Metanephros (tissue), 1 donor: ENCODE data around the gene ZNF234. TPM values are rescaled to one million over a fixed set of nuclear protein-coding genes. Genes with fewer than 3 reads are reported as not detected.

ENCODE experiments used
- total RNA-seq: library from RNA; depleted of rRNA; stranded (reverse); fragments of >200 nt; gene quantifications from one replicate; pipeline ENCODE4 v1.2.3, GENCODE V29; 2014

ZNF234 gene
- 13.7 TPM for total RNA-seq

DNA sequence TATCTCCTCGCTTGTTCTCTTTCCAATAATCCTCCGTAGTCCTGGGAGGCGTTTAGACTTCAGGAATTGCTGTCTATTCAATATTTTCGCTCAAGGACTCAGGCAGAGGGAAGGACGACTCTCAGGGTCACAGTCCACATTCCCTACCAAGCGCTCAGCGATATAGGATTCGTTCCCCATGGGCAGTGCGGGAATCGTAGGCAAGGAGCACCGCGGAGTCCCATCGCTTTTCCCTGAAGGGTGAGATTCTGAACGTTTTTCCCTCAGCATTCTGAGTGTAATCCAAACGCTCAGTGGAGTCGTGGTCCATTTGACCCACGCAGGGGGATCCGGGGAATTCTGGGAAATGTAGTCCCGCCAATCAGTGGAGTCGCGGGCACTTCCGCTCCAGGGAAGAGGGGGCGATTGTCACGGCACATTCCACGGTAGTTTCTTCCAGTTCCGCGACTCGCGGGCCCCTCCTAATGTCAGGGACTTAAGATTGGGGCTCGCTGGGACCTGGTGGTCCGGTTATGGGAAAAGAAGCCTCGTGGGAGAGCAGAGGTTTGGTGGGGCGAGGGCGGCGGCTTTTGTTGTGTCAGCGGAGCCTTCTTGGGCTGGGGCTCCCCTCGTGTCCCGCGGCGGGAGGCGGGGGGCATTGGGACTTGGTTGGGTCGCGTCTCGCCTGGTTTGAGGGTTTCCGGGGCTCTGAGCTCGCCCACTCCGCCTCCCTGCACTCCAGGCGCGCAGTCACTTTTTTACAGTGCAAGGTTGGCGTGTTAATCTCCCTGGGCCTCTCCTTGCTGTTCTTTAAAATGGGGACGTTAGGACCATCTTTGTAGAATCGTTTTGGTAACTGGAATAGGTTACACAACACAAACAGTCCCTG is at the start of gene ZNF234:
Gene ZNF234, plus strand, starts transcription at position 364 of the 868 bp plus-strand sequence. CDS start 3,079 bp downstream, outside the sequence.

GRCh38 chr19:44093931-44094765 is 47.2 kb upstream of the ZNF234 start, which contains the start of gene ZNF224:
TSS of gene ZNF224 (plus strand) at chr19:44094361. CDS start at chr19:44097874, 3,513 bp downstream.

GRCh38 chr19:44113138-44113783 is 28.1 kb upstream of the ZNF234 start, which contains the start of gene ZNF225:
TSS of gene ZNF225 (plus strand) at chr19:44113399. CDS start at chr19:44115828, 2,429 bp downstream.

GRCh38 chr19:44164673-44165512 is 23.5 kb downstream of the ZNF234 start, which contains the start of gene ZNF226:
TSS of gene ZNF226 (plus strand) at chr19:44165100. CDS start at chr19:44170081, 4,981 bp downstream.

Other genes starting within 250 kb of the ZNF234 start
- 19.3 TPM for gene ZNF45, start 206.3 kb upstream of the ZNF234 start, total RNA-seq
- gene ZNF221, start 190.3 kb upstream of the ZNF234 start, total RNA-seq = 11.6 TPM
- gene ZNF155, start 157.4 kb upstream of the ZNF234 start, total RNA-seq = 11.1 TPM
- gene ZNF230, start 138.6 kb upstream of the ZNF234 start, total RNA-seq = 6.0 TPM
- gene ZNF222, start 116.2 kb upstream of the ZNF234 start, total RNA-seq = 3.3 TPM
- gene ZNF223, start 89.5 kb upstream of the ZNF234 start, total RNA-seq = 8.3 TPM
- 3.7 TPM for gene ZNF284, start 69.4 kb upstream of the ZNF234 start, total RNA-seq
- gene ZNF224, start 47.2 kb upstream of the ZNF234 start, total RNA-seq = 45.6 TPM
- 8.2 TPM for gene ZNF225, start 28.2 kb upstream of the ZNF234 start, total RNA-seq
- 23.0 TPM for gene ZNF226, start 23.5 kb downstream of the ZNF234 start, total RNA-seq
- gene ZNF227, start 71.0 kb downstream of the ZNF234 start, total RNA-seq = 28.1 TPM
- gene ZNF233, start 118.3 kb downstream of the ZNF234 start, total RNA-seq = 2.6 TPM
- 13.5 TPM for gene ZNF235, start 163.5 kb downstream of the ZNF234 start, total RNA-seq
- gene ZNF112, start 215.1 kb downstream of the ZNF234 start, total RNA-seq = 11.9 TPM